PC-3 (cell line): Measurements from ENCODE around the gene HEATR5B.

Experiments used
- EZH2phosphoT487 ChIP-seq: fragments of 300-600 bp; sonication (generic); IDR thresholded peaks from 2 replicates; pipeline ENCODE4 v1.6.1; 2018; ENCODE audit warnings: mild to moderate bottlenecking, antibody characterized with exemption, low read length, borderline replicate concordance
- TF ChIP-seq, protein P1 (sequence below): fragments of 300-600 bp; sonication (generic); conservative IDR thresholded peaks from 2 replicates; pipeline ENCODE4 v1.5.1; 2017; ENCODE audit warnings: antibody characterized with exemption, low read depth, mild to moderate bottlenecking, low read length

DNA sequence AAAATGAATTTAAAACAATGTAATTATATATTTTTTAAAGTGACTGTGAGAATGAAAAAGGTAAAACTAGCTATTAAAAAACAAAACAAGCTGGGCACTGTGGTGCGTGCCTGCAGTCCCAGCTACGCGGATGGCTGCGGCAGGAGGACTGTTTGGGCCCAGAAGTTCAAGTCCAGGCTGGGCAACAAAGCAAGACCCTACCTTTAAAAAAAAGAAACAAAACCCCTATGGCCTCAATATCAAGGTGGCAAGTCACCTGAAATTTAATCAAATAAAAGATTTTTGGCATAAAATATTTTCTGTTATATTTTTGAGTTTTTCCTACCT is 70.9 kb downstream of the HEATR5B start:
- TF ChIP-seq, protein P1, sequence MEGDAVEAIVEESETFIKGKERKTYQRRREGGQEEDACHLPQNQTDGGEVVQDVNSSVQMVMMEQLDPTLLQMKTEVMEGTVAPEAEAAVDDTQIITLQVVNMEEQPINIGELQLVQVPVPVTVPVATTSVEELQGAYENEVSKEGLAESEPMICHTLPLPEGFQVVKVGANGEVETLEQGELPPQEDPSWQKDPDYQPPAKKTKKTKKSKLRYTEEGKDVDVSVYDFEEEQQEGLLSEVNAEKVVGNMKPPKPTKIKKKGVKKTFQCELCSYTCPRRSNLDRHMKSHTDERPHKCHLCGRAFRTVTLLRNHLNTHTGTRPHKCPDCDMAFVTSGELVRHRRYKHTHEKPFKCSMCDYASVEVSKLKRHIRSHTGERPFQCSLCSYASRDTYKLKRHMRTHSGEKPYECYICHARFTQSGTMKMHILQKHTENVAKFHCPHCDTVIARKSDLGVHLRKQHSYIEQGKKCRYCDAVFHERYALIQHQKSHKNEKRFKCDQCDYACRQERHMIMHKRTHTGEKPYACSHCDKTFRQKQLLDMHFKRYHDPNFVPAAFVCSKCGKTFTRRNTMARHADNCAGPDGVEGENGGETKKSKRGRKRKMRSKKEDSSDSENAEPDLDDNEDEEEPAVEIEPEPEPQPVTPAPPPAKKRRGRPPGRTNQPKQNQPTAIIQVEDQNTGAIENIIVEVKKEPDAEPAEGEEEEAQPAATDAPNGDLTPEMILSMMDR: no peak
- TF ChIP-seq EZH2phosphoT487: no peak
